Activated B cell treated with CpG ODN at 0.5 μM for 24 hours (primary cell): Measurements from ENCODE around the gene PTEN. TPM values are rescaled to one million over a fixed set of nuclear protein-coding genes. Genes with fewer than 3 reads are reported as not detected.

Source experiments
- ATAC-seq: fragments of 200-7000 bp; cut with Tn5 transposase; one replicate; pipeline ENCODE4 v1.10.0; 2021; ENCODE audit warnings: low read depth, mild to moderate bottlenecking, moderate library complexity
- CTCF ChIA-PET: fragments of 350-600 bp; sonication (Branson Sonifier 250); formaldehyde crosslinking; loops from one replicate; lab custom pipeline; 2021; ENCODE audit warnings: antibody characterized with exemption; lab: Charles Lee
- POLR2A ChIA-PET: fragments of 350-600 bp; sonication (Branson Sonifier 250); formaldehyde crosslinking; loops from one replicate; lab custom pipeline; 2021; ENCODE audit warnings: antibody characterized with exemption; lab: Charles Lee
- DNase-seq: peaks from one replicate; pipeline ENCODE4 v3.0.0; 2022
- H3K27ac Mint-ChIP-seq: one replicate; pipeline ENCODE4 v1.8.0; 2020; ENCODE audit warnings: mixed read lengths
- H3K27me3 Mint-ChIP-seq: one replicate; pipeline ENCODE4 v1.8.0; 2021; ENCODE audit warnings: mixed read lengths
- H3K36me3 Mint-ChIP-seq: one replicate; pipeline ENCODE4 v1.8.0; 2021; ENCODE audit warnings: low read depth, mixed read lengths
- H3K4me1 Mint-ChIP-seq: one replicate; pipeline ENCODE4 v1.8.0; 2021; ENCODE audit warnings: mixed read lengths
- H3K4me3 Mint-ChIP-seq: one replicate; pipeline ENCODE4 v1.8.0; 2020; ENCODE audit warnings: mild to moderate bottlenecking, mixed read lengths
- H3K9me3 Mint-ChIP-seq: one replicate; pipeline ENCODE4 v1.8.0; 2020; ENCODE audit warnings: mixed read lengths
- intact Hi-C: fragments of 100-400 bp; cut with micrococcal nuclease; formaldehyde crosslinking; loops from one replicate; pipeline ENCODE4 v1.15.1; 2024
- total RNA-seq: library from RNA; stranded (reverse); gene quantifications from 2 replicates; pipeline ENCODE4 v1.2.3, GENCODE V29; 2022
- TF ChIP-seq, protein P1 (sequence below): fragments of 200-600 bp; IDR thresholded peaks from one replicate; pipeline ENCODE4 v1.8.0; 2022; ENCODE audit warnings: antibody characterized with exemption, mild to moderate bottlenecking

PTEN gene
- total RNA-seq, 1 donor from 2014 or later: 227 TPM

DNA sequence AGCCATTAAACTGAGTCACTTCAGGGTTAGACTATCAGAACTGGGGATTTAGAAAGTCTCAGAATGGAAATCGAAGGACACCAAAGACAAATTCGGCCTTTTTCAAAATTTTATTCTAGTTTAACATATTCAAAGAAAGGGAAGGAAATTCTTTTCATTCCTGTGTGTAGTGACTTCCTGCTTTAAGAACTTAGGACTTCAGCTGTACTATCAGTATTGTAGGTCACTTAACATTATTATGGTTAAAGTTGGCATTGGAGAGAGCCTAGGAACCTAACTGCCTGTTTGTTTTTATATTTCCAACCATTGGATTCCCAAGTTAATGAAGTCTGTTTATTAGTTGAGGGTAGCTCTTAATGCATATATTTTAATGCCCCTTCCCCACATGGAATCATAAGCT, 63.7 kb downstream of the PTEN start:
- no peak overlapping the region for H3K4me3 Mint-ChIP-seq

DNA sequence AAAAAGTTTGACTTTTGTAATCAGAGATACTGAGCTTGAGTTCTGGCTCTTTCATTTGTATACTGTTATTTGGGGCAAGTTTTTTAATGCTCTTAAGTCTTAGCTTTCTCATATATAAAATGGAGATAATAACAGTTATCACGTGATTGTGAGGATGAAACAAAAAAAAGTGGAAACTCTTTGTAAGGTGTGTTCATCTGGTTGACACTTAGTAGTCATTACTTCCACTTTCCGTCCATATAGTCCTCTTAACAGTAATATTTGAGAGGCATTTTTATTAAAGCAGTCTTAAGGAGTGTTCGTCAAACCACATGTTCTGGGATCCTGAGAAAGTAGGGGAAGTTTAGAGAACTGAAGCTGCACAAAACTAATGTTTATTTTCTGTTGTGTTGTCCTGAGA, 65.6 kb downstream of the PTEN start:
- peaks cover 72% of the 10 kb centered on the region for H3K36me3 Mint-ChIP-seq

More for the DNA sequence above, 63.7 kb downstream of the PTEN start:
- Mint-ChIP-seq H3K27me3 (no peaks in the 10 kb centered on the region), H3K9me3 (no peaks in the 10 kb centered on the region), H3K4me1 (peaks cover 86% of the 10 kb centered on the region), H3K36me3 (peaks cover 76% of the 10 kb centered on the region), H3K27ac (no peak overlapping the region)
- ATAC-seq: no peak
- POLR2A ChIA-PET: interaction anchor here (1.0 kb wide), 1 partner anchor 64 kb away, joined by 4 read pairs; no protein-coding TSS in a partner anchor
- intact Hi-C loops: loop anchor here (2.0 kb wide), 1 partner anchor 14 kb away; no protein-coding TSS in a partner anchor
- no peak for DNase-seq
- CTCF ChIA-PET: interaction anchor here (1.2 kb wide), 1 partner anchor 9 kb away, joined by 3 read pairs; no protein-coding TSS in a partner anchor
- TF ChIP-seq, protein P1, sequence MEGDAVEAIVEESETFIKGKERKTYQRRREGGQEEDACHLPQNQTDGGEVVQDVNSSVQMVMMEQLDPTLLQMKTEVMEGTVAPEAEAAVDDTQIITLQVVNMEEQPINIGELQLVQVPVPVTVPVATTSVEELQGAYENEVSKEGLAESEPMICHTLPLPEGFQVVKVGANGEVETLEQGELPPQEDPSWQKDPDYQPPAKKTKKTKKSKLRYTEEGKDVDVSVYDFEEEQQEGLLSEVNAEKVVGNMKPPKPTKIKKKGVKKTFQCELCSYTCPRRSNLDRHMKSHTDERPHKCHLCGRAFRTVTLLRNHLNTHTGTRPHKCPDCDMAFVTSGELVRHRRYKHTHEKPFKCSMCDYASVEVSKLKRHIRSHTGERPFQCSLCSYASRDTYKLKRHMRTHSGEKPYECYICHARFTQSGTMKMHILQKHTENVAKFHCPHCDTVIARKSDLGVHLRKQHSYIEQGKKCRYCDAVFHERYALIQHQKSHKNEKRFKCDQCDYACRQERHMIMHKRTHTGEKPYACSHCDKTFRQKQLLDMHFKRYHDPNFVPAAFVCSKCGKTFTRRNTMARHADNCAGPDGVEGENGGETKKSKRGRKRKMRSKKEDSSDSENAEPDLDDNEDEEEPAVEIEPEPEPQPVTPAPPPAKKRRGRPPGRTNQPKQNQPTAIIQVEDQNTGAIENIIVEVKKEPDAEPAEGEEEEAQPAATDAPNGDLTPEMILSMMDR: no peak

DNA sequence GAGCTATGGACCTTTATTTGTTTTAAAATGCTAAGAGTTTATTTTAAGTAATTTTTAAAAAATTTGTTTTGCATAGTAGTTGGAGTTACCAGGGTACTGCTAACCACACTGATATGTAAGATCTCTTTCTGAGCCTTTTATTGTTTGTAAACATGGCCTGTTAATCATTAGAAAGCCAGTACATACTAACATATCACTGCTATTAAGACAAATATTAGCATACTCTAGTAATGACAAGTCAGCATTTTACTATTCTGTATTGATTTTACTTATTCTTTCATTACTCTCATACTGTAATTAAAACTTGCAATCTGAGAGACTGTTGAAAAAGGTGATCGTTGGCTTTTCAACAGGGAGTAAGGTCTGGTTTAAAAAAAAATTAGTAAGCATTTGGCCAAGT, 66.7 kb downstream of the PTEN start:
- H3K9me3 Mint-ChIP-seq: no peaks in the 10 kb centered on the region
- H3K4me1 Mint-ChIP-seq: peaks cover 59% of the 10 kb centered on the region
- ChIA-PET CTCF (no interaction called here), POLR2A (no interaction called here)
- TF ChIP-seq, protein P1: no peak
- H3K36me3 Mint-ChIP-seq: peaks cover 71% of the 10 kb centered on the region
- ATAC-seq (no peak), DNase-seq (no peak)
- H3K27ac Mint-ChIP-seq: no peak overlapping the region
- intact Hi-C loops: no loop called here
- H3K27me3 Mint-ChIP-seq: no peaks in the 10 kb centered on the region
- H3K4me3 Mint-ChIP-seq: no peak overlapping the region

More for the DNA sequence above, 65.6 kb downstream of the PTEN start:
- POLR2A ChIA-PET: interaction anchor here (0.6 kb wide), 1 partner anchor 87 kb away, joined by 4 read pairs; no protein-coding TSS in a partner anchor
- H3K4me1 Mint-ChIP-seq: peaks cover 69% of the 10 kb centered on the region
- intact Hi-C loops: loop anchor here (1.0 to 2.0 kb wide), 3 partner anchors 11 to 64 kb away; no protein-coding TSS in a partner anchor
- TF ChIP-seq, protein P1: no peak
- DNase-seq (no peak), ATAC-seq (peak; percentile 54)
- peak overlapping the region; percentile 35 for H3K4me3 Mint-ChIP-seq
- no peaks in the 10 kb centered on the region for H3K9me3 Mint-ChIP-seq
- CTCF ChIA-PET: no interaction called here
- no peak overlapping the region for H3K27ac Mint-ChIP-seq
- no peaks in the 10 kb centered on the region for H3K27me3 Mint-ChIP-seq

DNA sequence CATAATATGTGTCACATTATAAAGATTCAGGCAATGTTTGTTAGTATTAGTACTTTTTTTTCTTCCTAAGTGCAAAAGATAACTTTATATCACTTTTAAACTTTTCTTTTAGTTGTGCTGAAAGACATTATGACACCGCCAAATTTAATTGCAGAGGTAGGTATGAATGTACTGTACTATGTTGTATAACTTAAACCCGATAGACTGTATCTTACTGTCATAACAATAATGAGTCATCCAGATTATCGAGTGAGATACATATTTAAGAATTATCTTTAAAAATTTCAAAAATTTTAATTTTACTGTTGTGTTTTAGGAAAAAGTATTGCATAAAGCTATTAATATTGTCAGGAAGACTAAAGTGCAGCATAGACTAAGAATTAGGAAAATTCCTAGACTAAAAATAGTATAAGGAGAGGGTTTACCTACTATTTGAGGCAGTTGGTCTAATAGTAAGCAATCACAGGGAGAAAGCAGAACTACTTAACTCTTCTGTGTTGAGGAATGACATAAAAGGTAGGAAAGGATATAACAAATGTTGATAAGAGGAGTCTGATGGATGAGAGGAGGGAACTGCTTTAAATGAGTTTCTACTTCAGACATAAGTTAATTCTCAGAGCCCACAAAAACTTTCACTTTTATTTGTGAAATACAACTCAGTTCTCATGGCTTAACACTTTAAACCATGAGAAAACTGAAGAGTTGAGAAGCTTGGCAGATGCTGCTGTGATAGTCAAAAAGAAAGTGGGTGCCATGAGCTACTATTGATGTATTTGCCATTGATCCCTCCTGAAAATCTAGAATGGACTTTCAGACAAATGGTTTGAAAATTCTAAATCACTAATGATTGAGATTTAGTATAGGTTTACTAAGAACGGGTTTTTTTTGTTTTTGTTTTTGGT, 67.8 kb downstream of the PTEN start:
- DNase-seq (no peak), ATAC-seq (no peak)
- ChIA-PET POLR2A (no interaction called here), CTCF (interaction anchor here (1.2 kb wide), 1 partner anchor 13 kb away, joined by 4 read pairs; no protein-coding TSS in a partner anchor)
- Mint-ChIP-seq H3K27me3 (no peaks in the 10 kb centered on the region), H3K27ac (no peak overlapping the region), H3K4me1 (peaks cover 53% of the 10 kb centered on the region), H3K36me3 (peaks cover 73% of the 10 kb centered on the region), H3K9me3 (no peaks in the 10 kb centered on the region), H3K4me3 (no peak overlapping the region)
- TF ChIP-seq, protein P1: no peak
- intact Hi-C loops: no loop called here

DNA sequence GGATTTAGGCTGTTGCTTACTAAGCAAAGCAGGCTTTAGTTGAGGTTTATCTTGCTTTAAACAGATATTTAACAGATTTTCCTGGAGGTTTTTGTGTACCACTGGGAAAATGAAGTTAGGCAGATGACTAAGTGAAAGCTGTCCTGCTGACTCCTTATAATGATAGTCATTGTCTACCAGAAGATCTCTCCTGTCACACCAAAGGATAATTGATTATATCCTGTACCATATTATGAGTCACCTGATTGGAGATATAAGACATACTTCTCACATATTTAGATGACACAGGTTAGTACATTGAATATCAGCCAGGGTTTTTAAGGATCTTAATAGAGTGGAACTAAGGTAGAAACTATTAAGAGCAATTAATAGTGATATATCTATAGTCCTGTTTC, 68.4 kb downstream of the PTEN start:
- intact Hi-C loops: no loop called here
- CTCF ChIA-PET: interaction anchor here (1.2 kb wide), 1 partner anchor 13 kb away, joined by 4 read pairs; no protein-coding TSS in a partner anchor
- POLR2A ChIA-PET: no interaction called here
- no peak overlapping the region for H3K4me3 Mint-ChIP-seq
- no peaks in the 10 kb centered on the region for H3K9me3 Mint-ChIP-seq
- TF ChIP-seq, protein P1: no peak
- H3K27ac Mint-ChIP-seq: no peak overlapping the region
- no peaks in the 10 kb centered on the region for H3K27me3 Mint-ChIP-seq
- no peak for ATAC-seq
- no peak for DNase-seq
- H3K36me3 Mint-ChIP-seq: peaks cover 73% of the 10 kb centered on the region
- H3K4me1 Mint-ChIP-seq: peaks cover 51% of the 10 kb centered on the region
